HCT116 (cell line): ENCODE data around the gene TMEM217. TPM values are rescaled to one million over a fixed set of nuclear protein-coding genes. Genes with fewer than 3 reads are reported as not detected.

Experiments
- ATAC-seq: fragments of 200-7000 bp; cut with Tn5 transposase; 2 replicates; pipeline ENCODE4 v1.9.1; 2020; ENCODE audit warnings: mild to moderate bottlenecking, moderate library complexity
- BruUV-seq: library from RNA; stranded (reverse); fragments of 400-500 nt; replicated peaks from 2 replicates; lab custom pipeline; 2021; lab: Mats Ljungman, UMichigan
- CTCF ChIA-PET: fragments of 300-600 bp; sonication (Branson Sonifier 250); formaldehyde crosslinking; loops from one replicate; lab custom pipeline; 2021; ENCODE audit warnings: antibody characterized with exemption; lab: Charles Lee
- POLR2A ChIA-PET: fragments of 300-600, 350-600 bp; sonication (Branson Sonifier 250); formaldehyde crosslinking; loops from one replicate; lab custom pipeline; 2021; ENCODE audit warnings: antibody characterized with exemption; lab: Charles Lee
- RAD21 ChIA-PET, 2 experiments: fragments of 300-600 bp; sonication (Branson Sonifier 250); formaldehyde crosslinking; loops; one replicate each; lab custom pipeline; 2023; ENCODE audit warnings: low total read pairs in 2 of 2; ENCODE audit not compliant: uncharacterized antibody in 2 of 2, unreplicated experiment in 2 of 2, low non-redundant PET in 1 of 2; lab: Charles Lee
- DNase-seq: peaks from one replicate; pipeline ENCODE4 v3.0.0-alpha.2; 2010; ENCODE audit warnings: low read depth, low spot score
- H2AFZ ChIP-seq: fragments of 200-600 bp; shearing (Covaris generic), sonication (generic); 2 replicates; pipeline ENCODE4 v1.6.1; 2017; ENCODE audit warnings: low read depth, mixed run types, mixed read lengths, antibody characterized with exemption, low read length; ENCODE audit not compliant: poor library complexity, severe bottlenecking
- H3K27ac ChIP-seq: 2 replicates; pipeline ENCODE4 v1.5.1; 2012; ENCODE audit warnings: low read depth, low read length
- H3K27me3 ChIP-seq: fragments of 200-600 bp; sonication (generic); 2 replicates; pipeline ENCODE4 v1.6.1; 2016; ENCODE audit warnings: mixed run types, low read length, mixed read lengths; ENCODE audit not compliant: insufficient read depth
- H3K36me3 ChIP-seq, 2 experiments: fragments of 200-500 bp in 1 of 2; fragments of 200-600 bp in 1 of 2; sonication (Bioruptor generic) in 1 of 2; sonication (generic) in 1 of 2; 2 replicates each; pipeline versions ENCODE4 v1.5.1 to v1.6.1; 2014 to 2016; ENCODE audit warnings: low read length in 2 of 2, inconsistent platforms in 1 of 2, mixed read lengths in 1 of 2, mixed run types in 1 of 2; ENCODE audit not compliant: insufficient read depth in 2 of 2, control insufficient read depth in 1 of 2
- H3K4me1 ChIP-seq, 2 experiments: fragments of 200-600 bp in 1 of 2; sonication (generic) in 1 of 2; 2 replicates each; pipeline versions ENCODE4 v1.5.1 to v1.6.1; 2012 to 2017; ENCODE audit warnings: low read length in 2 of 2, inconsistent platforms in 1 of 2, mild to moderate bottlenecking in 1 of 2, mixed read lengths in 1 of 2, mixed run types in 1 of 2, moderate library complexity in 1 of 2; ENCODE audit not compliant: insufficient read depth in 2 of 2, control insufficient read depth in 1 of 2
- H3K4me2 ChIP-seq: fragments of 200-600 bp; sonication (generic); 2 replicates; pipeline ENCODE4 v1.6.1; 2017; ENCODE audit warnings: mixed run types, low read length, mixed read lengths
- H3K4me3 ChIP-seq, 2 experiments: fragments of 200-600 bp in 1 of 2; sonication (generic) in 1 of 2; replicated peaks in 1 of 2; 2 replicates each; pipeline ENCODE4 v1.5.1; 2011 to 2016; ENCODE audit warnings: low read length in 2 of 2, control low read depth in 1 of 2, low read depth in 1 of 2, mild to moderate bottlenecking in 1 of 2, mixed read lengths in 1 of 2, mixed run types in 1 of 2
- H3K79me2 ChIP-seq: fragments of 200-600 bp; sonication (generic); 2 replicates; pipeline ENCODE4 v1.6.1; 2017; ENCODE audit warnings: mild to moderate bottlenecking, mixed run types, low read length, moderate library complexity, mixed read lengths; ENCODE audit not compliant: insufficient read depth
- H3K9ac ChIP-seq: fragments of 200-600 bp; sonication (generic); 2 replicates; pipeline ENCODE4 v1.6.1; 2016; ENCODE audit warnings: low read length, mixed read lengths
- H3K9me2 ChIP-seq: fragments of 200-600 bp; sonication (generic), shearing (Covaris generic); 2 replicates; pipeline ENCODE4 v1.6.1; 2017; ENCODE audit warnings: mixed run types, mild to moderate bottlenecking, moderate library complexity; ENCODE audit not compliant: insufficient read depth
- H3K9me3 ChIP-seq, 2 experiments: fragments of 200-500 bp in 1 of 2; fragments of 200-600 bp in 1 of 2; sonication (Bioruptor generic) in 1 of 2; sonication (generic) in 1 of 2; 2 replicates each; pipeline ENCODE4 v1.6.1; 2014 to 2017; ENCODE audit warnings: low read length in 2 of 2, mixed read lengths in 2 of 2, inconsistent platforms in 1 of 2, low read depth in 1 of 2, mild to moderate bottlenecking in 1 of 2, mixed run types in 1 of 2, moderate library complexity in 1 of 2; ENCODE audit not compliant: control insufficient read depth in 1 of 2, insufficient read depth in 1 of 2
- H4K20me1 ChIP-seq: fragments of 200-600 bp; sonication (generic), shearing (Covaris generic); 2 replicates; pipeline ENCODE4 v1.6.1; 2017; ENCODE audit warnings: mixed run types, mild to moderate bottlenecking, moderate library complexity; ENCODE audit not compliant: insufficient read depth
- ATF3 ChIP-seq: IDR thresholded peaks from 2 replicates; pipeline ENCODE4 v1.6.1; 2012
- CBX3 ChIP-seq: IDR thresholded peaks from 2 replicates; pipeline ENCODE4 v1.6.1; 2012; ENCODE audit warnings: low read depth
- CEBPB ChIP-seq: IDR thresholded peaks from 2 replicates; pipeline ENCODE4 v1.6.1; 2012; ENCODE audit warnings: low read depth
- EGR1 ChIP-seq: IDR thresholded peaks from 2 replicates; pipeline ENCODE4 v1.6.1; 2012; ENCODE audit warnings: low read depth
- EZH2 ChIP-seq: fragments of 200-600 bp; sonication (generic); IDR thresholded peaks from 2 replicates; pipeline ENCODE4 v1.6.1; 2017; ENCODE audit warnings: antibody characterized with exemption, mixed run types
- EZH2phosphoT487 ChIP-seq: fragments of 200-600 bp; IDR thresholded peaks from 2 replicates; pipeline ENCODE4 v1.6.1; 2018; ENCODE audit warnings: antibody characterized with exemption, borderline replicate concordance
- FOSL1 ChIP-seq: IDR thresholded peaks from 2 replicates; pipeline ENCODE4 v1.6.1; 2012; ENCODE audit warnings: low read depth
- JUND ChIP-seq: IDR thresholded peaks from 2 replicates; pipeline ENCODE4 v1.6.1; 2012
- MAX ChIP-seq: IDR thresholded peaks from 2 replicates; pipeline ENCODE4 v1.6.1; 2012
- POLR2A ChIP-seq: IDR thresholded peaks from 2 replicates; pipeline ENCODE4 v1.7.0; 2011; ENCODE audit warnings: borderline replicate concordance; ENCODE audit not compliant: insufficient read depth, insufficient read length; ENCODE audit errors: extremely low read depth
- RAD21 ChIP-seq: IDR thresholded peaks from 2 replicates; pipeline ENCODE4 v1.6.1; 2012; ENCODE audit warnings: low read depth, mild to moderate bottlenecking
- YY1 ChIP-seq: IDR thresholded peaks from 2 replicates; pipeline ENCODE4 v1.6.1; 2011; ENCODE audit warnings: low read length, low read depth, moderate library complexity, mild to moderate bottlenecking; ENCODE audit not compliant: insufficient replicate concordance; ENCODE audit errors: extremely low read depth
- ZFX ChIP-seq: fragments of 450-650 bp; IDR thresholded peaks from 2 replicates; pipeline ENCODE4 v1.6.1; 2017
- ZNF274 ChIP-seq: fragments of 200-500 bp; sonication (Bioruptor generic); IDR thresholded peaks from 2 replicates; pipeline ENCODE4 v1.6.1; 2014; ENCODE audit warnings: mild to moderate bottlenecking, low read depth, low read length, inconsistent platforms
- intact Hi-C: fragments of 100-400 bp; cut with micrococcal nuclease; formaldehyde crosslinking; loops from 2 replicates; pipeline ENCODE4 v1.10.0; 2022
- total RNA-seq: library from RNA; stranded (reverse); gene quantifications from one replicate; pipeline ENCODE4 v1.2.1, GENCODE V29; 2021; ENCODE audit not compliant: unreplicated experiment

The TMEM217 gene
- total RNA-seq, 1 experiment from 2014 or later: 0.98 TPM

DNA sequence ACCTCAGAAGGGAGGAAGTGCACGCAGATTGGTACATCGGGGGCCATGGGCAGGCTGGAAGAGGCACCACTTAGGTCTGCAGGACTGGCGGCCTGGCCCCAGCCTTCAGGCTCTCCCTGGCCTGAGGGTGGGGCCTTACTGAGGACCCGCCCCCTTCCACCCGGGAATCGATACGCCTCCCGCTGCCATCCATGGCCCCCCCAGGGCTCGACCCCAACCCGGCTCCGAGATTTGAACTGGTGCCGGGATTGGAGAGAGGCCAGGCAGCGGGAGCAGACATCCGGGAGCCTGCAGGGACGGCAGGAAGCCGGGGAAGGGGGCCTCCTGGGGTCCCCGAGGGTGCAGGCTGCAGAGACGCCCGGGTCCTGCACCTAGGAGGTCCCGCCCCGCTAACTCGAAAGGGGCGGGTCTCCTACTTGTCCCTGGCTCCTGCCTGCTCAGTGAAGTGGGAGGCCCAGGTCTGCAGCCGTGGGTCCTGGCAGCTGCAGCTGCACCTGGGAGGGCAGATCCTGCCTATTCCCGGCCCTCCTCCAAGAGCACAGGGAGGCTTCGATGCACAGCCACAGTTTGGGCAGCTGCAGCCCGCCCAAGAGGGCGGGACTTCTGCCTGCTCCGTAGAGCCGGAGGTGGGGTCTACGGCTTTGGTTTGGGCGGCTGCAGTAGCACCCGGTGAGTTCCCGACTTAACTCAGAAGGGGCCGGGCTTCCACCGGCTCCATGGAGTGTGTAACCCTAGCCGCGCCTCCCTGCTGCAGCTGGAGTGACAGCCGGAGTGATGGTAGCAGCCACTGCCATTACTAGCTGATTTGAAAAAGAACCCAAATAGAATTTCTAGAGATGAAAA is 35.6 kb downstream of the TMEM217 start:
- peak overlapping the region; percentile 24 for H3K9ac ChIP-seq
- POLR2A ChIA-PET: interaction anchor here (0.6 to 1.1 kb wide), 3 partner anchors 18 to 193 kb away, joined by 3 to 4 read pairs (median 3); no protein-coding TSS in a partner anchor
- DNase-seq (peak; percentile 89), ATAC-seq (peak; percentile 95)
- H3K9me2 ChIP-seq: no peaks in the 10 kb centered on the region
- CTCF ChIA-PET: interaction anchor here (1.0 to 1.5 kb wide), 4 partner anchors 12 to 204 kb away, joined by 3 to 6 read pairs (median 5); no protein-coding TSS in a partner anchor
- no peaks in the 10 kb centered on the region for H3K79me2 ChIP-seq
- peaks cover 12 to 15% of the 10 kb centered on the region in 2 experiments for H3K4me1 ChIP-seq
- no peaks in the 10 kb centered on the region for H3K9me3 ChIP-seq
- H3K4me2 ChIP-seq: peak overlapping the region; percentile 79
- no peak for TF ChIP-seq EGR1
- peak; percentile 59 for TF ChIP-seq YY1
- no peaks in the 10 kb centered on the region for H3K27me3 ChIP-seq
- no TSS peak for BruUV-seq
- RAD21 ChIA-PET: interaction anchor here in 1 of 2 experiments (0.6 kb wide), 1 partner anchor 51 kb away, joined by 3 read pairs; no protein-coding TSS in a partner anchor
- intact Hi-C loops: no loop called here
- H3K4me3 ChIP-seq: peak overlapping the region; percentile 50 to 56
- no peaks in the 10 kb centered on the region for H4K20me1 ChIP-seq
- peak overlapping the region; percentile 96 for H2AFZ ChIP-seq
- H3K36me3 ChIP-seq: no peaks in the 10 kb centered on the region
- H3K27ac ChIP-seq: peak overlapping the region; percentile 71

- intact Hi-C loops: no loop called here
- H3K9me2 ChIP-seq: no peaks in the 10 kb centered on the region
- peaks cover 12 to 21% of the 10 kb centered on the region in 2 experiments for H3K4me1 ChIP-seq
- H3K27me3 ChIP-seq: no peaks in the 10 kb centered on the region
- CTCF ChIA-PET: interaction anchor here (0.7 to 1.2 kb wide), 3 partner anchors 11 to 203 kb away, joined by 4 to 6 read pairs (median 4); no protein-coding TSS in a partner anchor
- DNase-seq: no peak
- no peaks in the 10 kb centered on the region for H3K79me2 ChIP-seq
- peak overlapping the region; percentile 24 for H3K9ac ChIP-seq
- peak overlapping the region; percentile 50 to 56 for H3K4me3 ChIP-seq
- H3K4me2 ChIP-seq: peak overlapping the region; percentile 79
- TF ChIP-seq ATF3: no peak
- no peak for TF ChIP-seq EZH2
- TF ChIP-seq ZFX: no peak
- TF ChIP-seq EGR1: no peak
- TF ChIP-seq JUND: no peak
- TF ChIP-seq CBX3: no peak
- no peak for TF ChIP-seq ZNF274
- no peak for TF ChIP-seq CEBPB
- TF ChIP-seq FOSL1: no peak
- TF ChIP-seq YY1: no peak
- TF ChIP-seq RAD21: no peak
- no peak for TF ChIP-seq EZH2phosphoT487
- no peak for TF ChIP-seq POLR2A
- TF ChIP-seq MAX: no peak
- no peaks in the 10 kb centered on the region for H3K36me3 ChIP-seq
- no TSS peak for BruUV-seq
- peak overlapping the region; percentile 96 for H2AFZ ChIP-seq
- H4K20me1 ChIP-seq: no peaks in the 10 kb centered on the region
- no peaks in the 10 kb centered on the region for H3K9me3 ChIP-seq
- peak overlapping the region; percentile 71; the same call in 1 of the 2 replicates for H3K27ac ChIP-seq
- ATAC-seq: no peak; the same call in 1 of the 2 replicates
- RAD21 ChIA-PET: interaction anchor here (0.6 to 0.7 kb wide), 2 partner anchors 11 to 52 kb away, joined by 3 read pairs; no protein-coding TSS in a partner anchor
- POLR2A ChIA-PET: no interaction called here
Observed at GRCh38 chr6:37221585-37222124, 36.3 kb downstream of the TMEM217 start.
